ENCODE measurements around the gene ABTB1. TPM values are rescaled to one million over a fixed set of nuclear protein-coding genes. Genes with fewer than 3 reads are reported as not detected.
A peak's percentile ranks its signal among the peaks of the same experiment; 100 is the strongest.

ABTB1 gene
- total RNA-seq, 1 experiment from 2014 or later: 12.5 TPM

GRCh38 chr3:127628426-127628787, 44.3 kb upstream of the ABTB1 start:
- H3K27ac Mint-ChIP-seq: no peak overlapping the region
- POLR2A ChIA-PET: no interaction called here

DNA sequence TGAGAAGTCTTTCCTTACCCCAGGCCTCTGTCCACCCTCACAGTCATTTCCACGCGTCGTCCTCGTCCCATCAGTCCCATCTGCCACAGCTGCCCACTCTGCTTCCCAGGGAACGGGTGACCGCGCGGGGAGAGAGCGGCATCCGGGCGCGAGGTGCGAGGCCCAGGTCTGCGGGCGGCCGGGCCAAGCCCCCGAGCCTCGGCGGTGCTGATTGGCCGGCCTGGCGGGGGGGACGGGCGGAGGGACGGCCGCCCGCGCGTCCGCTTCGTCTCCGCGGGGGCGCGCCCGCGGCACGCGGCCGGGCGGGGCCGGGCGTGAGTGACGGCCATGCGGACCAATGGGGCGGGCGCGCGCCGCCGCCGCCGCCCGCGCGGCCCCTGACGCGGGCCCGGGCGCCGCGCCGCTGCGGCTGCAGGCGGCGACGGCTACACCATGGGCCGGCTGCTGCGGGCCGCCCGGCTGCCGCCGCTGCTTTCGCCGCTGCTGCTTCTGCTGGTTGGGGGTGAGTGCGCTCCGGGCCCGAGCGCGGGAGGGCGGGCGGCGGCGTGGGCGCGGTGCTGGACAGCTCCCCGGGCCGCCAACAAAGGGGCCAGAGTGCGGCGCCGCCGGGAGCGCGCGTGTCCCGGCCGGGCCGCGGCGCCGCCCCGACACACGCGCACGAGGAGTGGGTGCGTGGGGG, 43.8 kb upstream of the ABTB1 start, which contains the start of gene PODXL2:
TSS of gene PODXL2 (plus strand) at position 398 of the 679 bp plus-strand sequence. CDS start at position 433, 35 bp downstream.
- peaks cover 31% of the 10 kb centered on the region for H3K4me1 Mint-ChIP-seq
- POLR2A ChIA-PET: no interaction called here
- no peak within 1 kb of the TSS for H3K27ac Mint-ChIP-seq
- ATAC-seq (peak; percentile 89), DNase-seq (ENCODE audit: low spot score) (peak; percentile 59)
- H3K4me3 Mint-ChIP-seq: peak within 1 kb of the TSS; percentile 70
- H3K9me3 Mint-ChIP-seq: 0 out of 2 replicates have a peak, but pooled peaks cover 4% of the 10 kb centered on the region
- H3K36me3 Mint-ChIP-seq: no peaks in the 10 kb centered on the region
- H3K27me3 Mint-ChIP-seq (ENCODE audit: low read depth): peaks cover 50% of the 10 kb centered on the region
- CTCF ChIA-PET: interaction anchor here (1.0 to 2.7 kb wide), 2 partner anchors 50 to 54 kb away, joined by 3 to 6 read pairs; no protein-coding TSS in a partner anchor
- no peak; the same call in 1 of the 2 replicates for TF ChIP-seq ZBTB43 (CRISPR knock-in tag; IDR thresholded peaks at IDR 0.05)
- TF ChIP-seq, protein P1, sequence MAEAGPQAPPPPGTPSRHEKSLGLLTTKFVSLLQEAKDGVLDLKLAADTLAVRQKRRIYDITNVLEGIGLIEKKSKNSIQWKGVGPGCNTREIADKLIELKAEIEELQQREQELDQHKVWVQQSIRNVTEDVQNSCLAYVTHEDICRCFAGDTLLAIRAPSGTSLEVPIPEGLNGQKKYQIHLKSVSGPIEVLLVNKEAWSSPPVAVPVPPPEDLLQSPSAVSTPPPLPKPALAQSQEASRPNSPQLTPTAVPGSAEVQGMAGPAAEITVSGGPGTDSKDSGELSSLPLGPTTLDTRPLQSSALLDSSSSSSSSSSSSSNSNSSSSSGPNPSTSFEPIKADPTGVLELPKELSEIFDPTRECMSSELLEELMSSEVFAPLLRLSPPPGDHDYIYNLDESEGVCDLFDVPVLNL (CRISPR knock-in tag; IDR thresholded peaks at IDR 0.05; ENCODE audit: borderline replicate concordance, low read depth): no peak
- TF ChIP-seq, protein P2, sequence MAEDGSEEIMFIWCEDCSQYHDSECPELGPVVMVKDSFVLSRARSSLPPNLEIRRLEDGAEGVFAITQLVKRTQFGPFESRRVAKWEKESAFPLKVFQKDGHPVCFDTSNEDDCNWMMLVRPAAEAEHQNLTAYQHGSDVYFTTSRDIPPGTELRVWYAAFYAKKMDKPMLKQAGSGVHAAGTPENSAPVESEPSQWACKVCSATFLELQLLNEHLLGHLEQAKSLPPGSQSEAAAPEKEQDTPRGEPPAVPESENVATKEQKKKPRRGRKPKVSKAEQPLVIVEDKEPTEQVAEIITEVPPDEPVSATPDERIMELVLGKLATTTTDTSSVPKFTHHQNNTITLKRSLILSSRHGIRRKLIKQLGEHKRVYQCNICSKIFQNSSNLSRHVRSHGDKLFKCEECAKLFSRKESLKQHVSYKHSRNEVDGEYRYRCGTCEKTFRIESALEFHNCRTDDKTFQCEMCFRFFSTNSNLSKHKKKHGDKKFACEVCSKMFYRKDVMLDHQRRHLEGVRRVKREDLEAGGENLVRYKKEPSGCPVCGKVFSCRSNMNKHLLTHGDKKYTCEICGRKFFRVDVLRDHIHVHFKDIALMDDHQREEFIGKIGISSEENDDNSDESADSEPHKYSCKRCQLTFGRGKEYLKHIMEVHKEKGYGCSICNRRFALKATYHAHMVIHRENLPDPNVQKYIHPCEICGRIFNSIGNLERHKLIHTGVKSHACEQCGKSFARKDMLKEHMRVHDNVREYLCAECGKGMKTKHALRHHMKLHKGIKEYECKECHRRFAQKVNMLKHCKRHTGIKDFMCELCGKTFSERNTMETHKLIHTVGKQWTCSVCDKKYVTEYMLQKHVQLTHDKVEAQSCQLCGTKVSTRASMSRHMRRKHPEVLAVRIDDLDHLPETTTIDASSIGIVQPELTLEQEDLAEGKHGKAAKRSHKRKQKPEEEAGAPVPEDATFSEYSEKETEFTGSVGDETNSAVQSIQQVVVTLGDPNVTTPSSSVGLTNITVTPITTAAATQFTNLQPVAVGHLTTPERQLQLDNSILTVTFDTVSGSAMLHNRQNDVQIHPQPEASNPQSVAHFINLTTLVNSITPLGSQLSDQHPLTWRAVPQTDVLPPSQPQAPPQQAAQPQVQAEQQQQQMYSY (CRISPR knock-in tag; IDR thresholded peaks at IDR 0.05): 0 out of 2 replicates have a peak, but pooled peaks have one; percentile 16
- TF ChIP-seq TCF7 (CRISPR knock-in tag; IDR thresholded peaks at IDR 0.05; ENCODE audit: low read depth): no peak
- no peak for TF ChIP-seq STAT6 (CRISPR knock-in tag; conservative IDR thresholded peaks at IDR 0.05; ENCODE audit: low read depth)
- TF ChIP-seq ZNF423 (CRISPR knock-in tag; IDR thresholded peaks at IDR 0.05): no peak
- peak; percentile 96 for TF ChIP-seq MAX (CRISPR knock-in tag; IDR thresholded peaks at IDR 0.05)
- TF ChIP-seq ATF1 (CRISPR knock-in tag; IDR thresholded peaks at IDR 0.05): 0 out of 2 replicates have a peak, but pooled peaks have one; percentile 66
- TF ChIP-seq, protein P3, sequence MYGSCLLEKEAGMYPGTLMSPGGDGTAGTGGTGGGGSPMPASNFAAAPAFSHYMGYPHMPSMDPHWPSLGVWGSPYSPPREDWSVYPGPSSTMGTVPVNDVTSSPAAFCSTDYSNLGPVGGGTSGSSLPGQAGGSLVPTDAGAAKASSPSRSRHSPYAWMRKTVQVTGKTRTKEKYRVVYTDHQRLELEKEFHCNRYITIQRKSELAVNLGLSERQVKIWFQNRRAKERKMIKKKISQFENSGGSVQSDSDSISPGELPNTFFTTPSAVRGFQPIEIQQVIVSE (CRISPR knock-in tag; IDR thresholded peaks at IDR 0.05; ENCODE audit: borderline replicate concordance): no peak
- TF ChIP-seq NR3C1 (CRISPR knock-in tag; conservative IDR thresholded peaks at IDR 0.05; ENCODE audit: low read depth): no peak
- no peak for TF ChIP-seq ZNF121 (CRISPR knock-in tag; IDR thresholded peaks at IDR 0.05)
- no peak for TF ChIP-seq OVOL2 (CRISPR knock-in tag; IDR thresholded peaks at IDR 0.05; ENCODE audit: borderline replicate concordance)
- TF ChIP-seq MXD4 (CRISPR knock-in tag; IDR thresholded peaks at IDR 0.05; ENCODE audit: borderline replicate concordance): no peak
- TF ChIP-seq, protein P4, sequence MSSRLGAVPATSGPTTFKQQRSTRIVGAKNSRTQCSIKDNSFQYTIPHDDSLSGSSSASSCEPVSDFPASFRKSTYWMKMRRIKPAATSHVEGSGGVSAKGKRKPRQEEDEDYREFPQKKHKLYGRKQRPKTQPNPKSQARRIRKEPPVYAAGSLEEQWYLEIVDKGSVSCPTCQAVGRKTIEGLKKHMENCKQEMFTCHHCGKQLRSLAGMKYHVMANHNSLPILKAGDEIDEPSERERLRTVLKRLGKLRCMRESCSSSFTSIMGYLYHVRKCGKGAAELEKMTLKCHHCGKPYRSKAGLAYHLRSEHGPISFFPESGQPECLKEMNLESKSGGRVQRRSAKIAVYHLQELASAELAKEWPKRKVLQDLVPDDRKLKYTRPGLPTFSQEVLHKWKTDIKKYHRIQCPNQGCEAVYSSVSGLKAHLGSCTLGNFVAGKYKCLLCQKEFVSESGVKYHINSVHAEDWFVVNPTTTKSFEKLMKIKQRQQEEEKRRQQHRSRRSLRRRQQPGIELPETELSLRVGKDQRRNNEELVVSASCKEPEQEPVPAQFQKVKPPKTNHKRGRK (CRISPR knock-in tag; IDR thresholded peaks at IDR 0.05; ENCODE audit: borderline replicate concordance): no peak

More at GRCh38 chr3:127628426-127628787, 44.3 kb upstream of the ABTB1 start:
- Mint-ChIP-seq H3K9me3 (0 out of 2 replicates have a peak, but pooled peaks cover 4% of the 10 kb centered on the region), H3K36me3 (no peaks in the 10 kb centered on the region), H3K27me3 (ENCODE audit: low read depth) (peaks cover 50% of the 10 kb centered on the region), H3K4me3 (peak overlapping the region; percentile 59), H3K4me1 (peaks cover 27% of the 10 kb centered on the region)
- ATAC-seq: no peak
- CTCF ChIA-PET: interaction anchor here (0.6 to 2.7 kb wide), 3 partner anchors 20 to 53 kb away, joined by 3 to 6 read pairs (median 3); no protein-coding TSS in a partner anchor
- no peak for DNase-seq (ENCODE audit: low spot score)
- TF ChIP-seq TCF7 (CRISPR knock-in tag; IDR thresholded peaks at IDR 0.05; ENCODE audit: low read depth) (no peak), ZNF232 (CRISPR knock-in tag; IDR thresholded peaks at IDR 0.05) (no peak), FOXP1 (CRISPR knock-in tag; IDR thresholded peaks at IDR 0.05; ENCODE audit: borderline replicate concordance) (no peak), MXD4 (CRISPR knock-in tag; IDR thresholded peaks at IDR 0.05; ENCODE audit: borderline replicate concordance) (no peak), SMAD4 (CRISPR knock-in tag; IDR thresholded peaks at IDR 0.05) (no peak), SOX15 (CRISPR knock-in tag; IDR thresholded peaks at IDR 0.05) (no peak), ZNF138 (CRISPR knock-in tag; conservative IDR thresholded peaks at IDR 0.05) (no peak), OVOL2 (CRISPR knock-in tag; IDR thresholded peaks at IDR 0.05; ENCODE audit: borderline replicate concordance) (no peak), ESRRA (CRISPR knock-in tag; IDR thresholded peaks at IDR 0.05; ENCODE audit: borderline replicate concordance) (no peak)
- TF ChIP-seq, protein P5, sequence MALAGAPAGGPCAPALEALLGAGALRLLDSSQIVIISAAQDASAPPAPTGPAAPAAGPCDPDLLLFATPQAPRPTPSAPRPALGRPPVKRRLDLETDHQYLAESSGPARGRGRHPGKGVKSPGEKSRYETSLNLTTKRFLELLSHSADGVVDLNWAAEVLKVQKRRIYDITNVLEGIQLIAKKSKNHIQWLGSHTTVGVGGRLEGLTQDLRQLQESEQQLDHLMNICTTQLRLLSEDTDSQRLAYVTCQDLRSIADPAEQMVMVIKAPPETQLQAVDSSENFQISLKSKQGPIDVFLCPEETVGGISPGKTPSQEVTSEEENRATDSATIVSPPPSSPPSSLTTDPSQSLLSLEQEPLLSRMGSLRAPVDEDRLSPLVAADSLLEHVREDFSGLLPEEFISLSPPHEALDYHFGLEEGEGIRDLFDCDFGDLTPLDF (CRISPR knock-in tag; IDR thresholded peaks at IDR 0.05): no peak
- TF ChIP-seq, protein P6, sequence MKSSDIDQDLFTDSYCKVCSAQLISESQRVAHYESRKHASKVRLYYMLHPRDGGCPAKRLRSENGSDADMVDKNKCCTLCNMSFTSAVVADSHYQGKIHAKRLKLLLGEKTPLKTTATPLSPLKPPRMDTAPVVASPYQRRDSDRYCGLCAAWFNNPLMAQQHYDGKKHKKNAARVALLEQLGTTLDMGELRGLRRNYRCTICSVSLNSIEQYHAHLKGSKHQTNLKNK (CRISPR knock-in tag; IDR thresholded peaks at IDR 0.05): no peak
